ENCODE results near the gene GSK3A.

Gene GSK3A

GRCh38 chr19:42281146-42281826, 38.9 kb upstream of the GSK3A start:
- DNase-seq (ENCODE audit: low read depth) = no peak
- TF ChIP-seq CTCF (IDR thresholded peaks at IDR 0.05; ENCODE audit: control insufficient read depth, insufficient read depth, low read depth, low read length, missing control alignments) = peak; percentile 4
- H3K4me3 ChIP-seq (ENCODE audit: control insufficient read depth, low read depth, low read length) = peak overlapping the region; percentile 71

- no peak for TF ChIP-seq CTCF (IDR thresholded peaks at IDR 0.05; ENCODE audit: control insufficient read depth, insufficient read depth, low read depth, low read length, missing control alignments)
- peak overlapping the region; percentile 71 for H3K4me3 ChIP-seq (ENCODE audit: control insufficient read depth, low read depth, low read length)
Observed at GRCh38 chr19:42280815-42281145, 38.4 kb upstream of the GSK3A start.

GRCh38 chr19:42279902-42280814, 37.8 kb upstream of the GSK3A start:
- peak; percentile 78 for TF ChIP-seq CTCF (IDR thresholded peaks at IDR 0.05; ENCODE audit: control insufficient read depth, insufficient read depth, low read depth, low read length, missing control alignments)
- peak; percentile 43 for DNase-seq (ENCODE audit: low read depth)
- peak overlapping the region; percentile 71 for H3K4me3 ChIP-seq (ENCODE audit: control insufficient read depth, low read depth, low read length)

More at GRCh38 chr19:42280815-42281145, 38.4 kb upstream of the GSK3A start:
- no peak for DNase-seq (ENCODE audit: low read depth)

GRCh38 chr19:42279155-42279901, 36.9 kb upstream of the GSK3A start:
- no peak for DNase-seq (ENCODE audit: low read depth)
- no peak for TF ChIP-seq CTCF (IDR thresholded peaks at IDR 0.05; ENCODE audit: control insufficient read depth, insufficient read depth, low read depth, low read length, missing control alignments)
- peak overlapping the region; percentile 71 for H3K4me3 ChIP-seq (ENCODE audit: control insufficient read depth, low read depth, low read length)

GRCh38 chr19:42278452-42279154, 36.2 kb upstream of the GSK3A start:
- no peak for DNase-seq (ENCODE audit: low read depth)
- H3K4me3 ChIP-seq (ENCODE audit: control insufficient read depth, low read depth, low read length) = no peak overlapping the region; the same call in 1 of the 2 replicates
- no peak for TF ChIP-seq CTCF (IDR thresholded peaks at IDR 0.05; ENCODE audit: control insufficient read depth, insufficient read depth, low read depth, low read length, missing control alignments)
